ENCODE data around the gene ARMC9.
"Not testable (repeated sequence)": the region's sequence is repeated elsewhere in the genome, so short reads cannot be mapped to it uniquely, and the experiment has no call there.

The ARMC9 gene

DNA sequence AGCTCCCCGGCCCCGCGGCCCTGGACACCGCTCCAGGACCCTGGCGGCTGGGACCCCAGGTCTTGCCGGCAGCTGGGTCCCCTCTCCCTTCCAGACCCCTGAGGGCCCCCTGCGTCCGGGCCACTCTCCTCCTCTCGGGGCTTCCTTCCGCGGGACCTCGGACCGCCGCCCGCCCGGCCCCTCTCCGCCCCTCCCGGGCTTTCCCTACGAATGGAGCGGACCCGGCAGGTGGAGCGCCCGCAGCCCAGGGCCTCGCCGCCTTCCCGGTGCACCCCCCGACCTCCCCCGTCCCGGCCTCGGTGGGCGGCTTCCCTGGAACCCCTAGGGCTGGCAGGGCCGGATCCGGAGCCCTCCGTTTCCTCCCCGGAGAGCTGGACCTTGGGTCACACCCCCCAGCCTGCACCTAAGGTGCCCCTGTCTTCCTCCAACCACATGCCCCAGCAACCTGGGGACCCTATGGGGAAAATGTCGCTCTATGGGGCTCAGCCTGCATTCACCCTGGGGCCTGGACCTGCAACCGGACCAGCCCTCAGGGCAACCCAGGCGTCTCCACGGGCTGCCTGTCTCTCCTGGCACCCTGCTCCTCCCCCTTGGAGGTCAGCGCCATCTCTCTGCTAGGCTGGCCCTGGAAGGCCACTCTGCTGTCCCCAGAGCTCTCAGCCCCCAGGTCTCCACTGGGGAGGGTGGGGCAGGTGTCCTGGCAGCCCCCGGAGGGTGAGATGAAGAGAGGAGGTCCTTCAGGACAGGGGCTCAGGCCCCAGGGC is 197.8 kb downstream of the ARMC9 start:
- no peak for DNase-seq (ENCODE audit: low read depth in 3 of 3, low spot score in 1 of 3)

- no peak for DNase-seq (ENCODE audit: low read depth in 3 of 3, low spot score in 1 of 3)
These were observed 198.8 kb downstream of the ARMC9 start for GRCh38 chr2:231397011-231397927.

DNA sequence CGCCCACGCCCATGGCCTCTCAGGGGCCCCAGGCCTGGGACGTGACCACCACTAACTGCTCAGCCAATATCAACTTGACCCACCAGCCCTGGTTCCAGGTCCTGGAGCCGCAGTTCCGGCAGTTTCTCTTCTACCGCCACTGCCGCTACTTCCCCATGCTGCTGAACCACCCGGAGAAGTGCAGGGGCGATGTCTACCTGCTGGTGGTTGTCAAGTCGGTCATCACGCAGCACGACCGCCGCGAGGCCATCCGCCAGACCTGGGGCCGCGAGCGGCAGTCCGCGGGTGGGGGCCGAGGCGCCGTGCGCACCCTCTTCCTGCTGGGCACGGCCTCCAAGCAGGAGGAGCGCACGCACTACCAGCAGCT is 199.5 kb downstream of the ARMC9 start:
- DNase-seq (ENCODE audit: low read depth in 3 of 3, low spot score in 1 of 3) = no peak

- no peak for DNase-seq (ENCODE audit: low read depth in 3 of 3, low spot score in 1 of 3)
These were observed 200.2 kb downstream of the ARMC9 start for GRCh38 chr2:231398585-231398984.

GRCh38 chr2:231399046-231399852 is 200.8 kb downstream of the ARMC9 start:
- DNase-seq (ENCODE audit: low read depth in 3 of 3, low spot score in 1 of 3) = no peak

DNA sequence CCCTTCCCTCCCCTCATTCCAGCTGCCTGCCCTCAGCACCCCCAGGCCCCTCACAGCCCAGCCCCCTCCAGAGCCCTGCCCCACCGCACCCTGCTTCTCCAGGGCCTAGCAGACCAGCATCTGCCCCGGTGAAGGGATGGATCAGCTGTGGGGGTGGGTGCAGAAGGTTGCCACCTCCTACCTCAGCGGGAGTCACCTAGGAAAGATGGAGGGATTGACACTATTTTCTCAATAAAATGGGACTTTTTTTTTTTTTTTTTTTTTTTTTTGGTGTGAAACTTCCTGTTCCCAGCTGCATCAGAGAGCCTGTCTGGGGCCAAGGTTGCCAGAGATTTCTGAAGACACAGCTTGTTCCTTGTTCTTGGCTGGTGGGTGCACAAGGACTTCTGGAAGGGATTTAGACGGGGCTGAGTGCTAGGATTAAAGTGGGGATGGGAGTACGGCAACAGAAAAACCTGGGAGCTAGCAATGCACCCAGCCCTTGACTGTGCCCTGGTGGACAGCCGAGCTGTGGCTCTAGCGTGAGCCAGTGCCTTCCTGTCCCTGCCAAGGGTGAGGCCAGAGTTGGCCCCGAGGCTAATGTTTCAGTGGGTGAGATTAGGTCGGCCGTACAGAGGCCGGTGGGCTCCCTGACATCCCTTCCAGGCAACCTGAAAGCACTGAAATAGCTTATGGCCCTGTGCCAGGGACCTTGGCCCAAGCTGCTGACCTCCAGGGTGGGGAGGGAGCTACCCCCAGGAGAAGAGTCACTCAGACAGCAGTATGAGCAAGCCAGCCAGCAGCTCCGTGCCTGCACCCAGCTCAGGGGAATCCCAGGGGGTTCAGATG is 201.6 kb downstream of the ARMC9 start:
- DNase-seq (ENCODE audit: low read depth in 3 of 3, low spot score in 1 of 3) = no peak

- not testable (repeated sequence) for DNase-seq (ENCODE audit: low read depth in 3 of 3, low spot score in 1 of 3)
These were observed 202.2 kb downstream of the ARMC9 start for GRCh38 chr2:231400681-231401080.

- DNase-seq (ENCODE audit: low read depth in 3 of 3, low spot score in 1 of 3) = not testable (repeated sequence)
These were observed 202.7 kb downstream of the ARMC9 start for GRCh38 chr2:231401101-231401500.

DNA sequence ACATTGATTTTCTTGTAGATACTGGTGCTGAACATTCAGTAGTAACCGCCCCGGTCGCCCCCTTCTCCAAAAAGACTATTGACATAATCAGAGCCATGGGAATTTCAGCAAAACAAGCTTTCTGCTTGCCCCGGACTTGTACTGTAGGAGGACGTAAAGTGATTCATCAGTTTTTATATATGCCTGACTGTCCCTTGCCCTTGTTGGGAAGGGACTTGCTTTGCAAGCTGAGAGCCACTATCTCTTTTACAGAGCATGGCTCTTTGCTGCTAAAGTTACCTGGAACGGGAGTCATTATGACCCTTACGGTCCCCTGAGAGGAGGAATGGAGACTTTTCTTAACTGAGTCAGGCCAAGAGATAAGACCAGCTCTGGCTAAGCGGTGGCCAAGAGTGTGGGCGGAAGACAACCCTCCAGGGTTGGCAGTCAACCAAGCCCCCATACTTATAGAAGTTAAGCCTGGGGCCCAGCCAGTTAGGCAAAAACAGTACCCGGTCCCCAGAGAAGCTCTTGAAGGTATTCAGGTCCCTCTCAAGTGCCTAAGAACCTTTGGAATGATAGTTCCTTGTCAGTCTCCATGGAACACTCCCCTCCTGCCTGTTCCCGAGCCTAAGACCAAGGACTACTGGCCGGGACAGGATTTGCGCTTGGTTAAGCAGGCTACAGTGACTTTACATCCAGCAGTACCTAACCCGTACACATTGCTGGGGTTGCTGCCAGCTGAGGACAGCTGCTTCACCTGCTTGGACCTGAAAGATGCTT is 205.2 kb downstream of the ARMC9 start:
- DNase-seq (ENCODE audit: low read depth in 3 of 3, low spot score in 1 of 3) = not testable (repeated sequence)

DNA sequence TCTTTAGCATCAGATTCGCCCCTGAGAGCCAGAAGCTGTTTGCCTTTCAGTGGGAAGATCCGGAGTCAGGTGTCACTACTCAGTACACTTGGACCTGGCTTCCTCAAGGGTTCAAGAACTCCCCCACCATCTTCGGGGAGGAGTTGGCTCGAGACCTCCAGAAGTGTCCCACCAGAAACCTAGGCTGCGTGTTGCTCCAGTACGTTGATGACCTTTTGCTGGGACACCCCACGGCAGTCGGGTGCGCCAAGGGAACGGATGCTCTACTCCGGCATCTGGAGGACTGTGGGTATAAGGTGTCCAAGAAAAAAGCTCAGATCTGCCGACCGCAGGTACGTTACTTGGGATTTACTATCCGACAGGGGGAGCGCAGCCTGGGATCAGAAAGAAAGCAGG is 205.8 kb downstream of the ARMC9 start:
- not testable (repeated sequence) for DNase-seq (ENCODE audit: low read depth in 3 of 3, low spot score in 1 of 3)

GRCh38 chr2:231405601-231406367 is 207.4 kb downstream of the ARMC9 start:
- not testable (repeated sequence) for DNase-seq (ENCODE audit: low read depth in 3 of 3, low spot score in 1 of 3)

DNA sequence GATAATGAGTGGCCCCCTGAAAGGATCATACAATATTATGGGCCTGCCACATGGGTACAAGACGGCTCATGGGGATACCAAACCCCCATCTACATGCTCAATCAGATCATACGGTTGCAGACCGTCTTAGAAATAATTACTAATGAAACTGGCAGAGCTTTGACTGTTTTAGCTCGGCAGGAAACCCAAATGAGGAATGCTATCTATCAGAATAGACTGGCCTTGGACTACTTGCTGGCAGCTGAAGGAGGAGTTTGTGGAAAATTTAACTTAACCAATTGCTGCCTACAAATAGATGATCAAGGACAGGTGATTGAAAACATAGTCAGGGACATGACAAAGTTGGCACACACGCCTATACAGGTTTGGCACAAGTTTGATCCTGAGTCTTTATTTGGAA is 209.3 kb downstream of the ARMC9 start:
- not testable (repeated sequence) for DNase-seq (ENCODE audit: low read depth in 3 of 3, low spot score in 1 of 3)

- not testable (repeated sequence) for DNase-seq (ENCODE audit: low read depth in 3 of 3, low spot score in 1 of 3)
These were observed 209.9 kb downstream of the ARMC9 start for GRCh38 chr2:231408304-231408703.

DNA sequence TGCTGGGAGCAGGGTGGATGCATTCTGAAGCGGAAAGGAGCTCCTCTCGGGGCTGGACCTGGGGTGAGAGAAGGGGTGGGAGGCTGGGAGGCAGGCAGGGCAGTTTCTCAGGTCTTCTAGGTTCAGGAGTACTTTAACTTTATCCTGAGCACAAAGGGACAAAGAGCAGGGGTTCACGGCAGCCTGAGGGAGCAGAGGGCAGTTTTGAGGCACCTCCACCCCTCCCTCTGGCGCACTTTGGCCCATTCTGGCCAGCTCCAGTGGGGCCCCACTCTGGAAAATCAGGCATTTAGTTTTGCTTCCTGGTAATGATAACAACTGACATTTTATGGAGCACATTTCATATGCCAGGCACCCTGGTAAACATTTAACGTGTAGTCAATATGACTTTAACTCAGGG is 211.3 kb downstream of the ARMC9 start:
- DNase-seq (ENCODE audit: low read depth in 3 of 3, low spot score in 1 of 3) = no peak

DNA sequence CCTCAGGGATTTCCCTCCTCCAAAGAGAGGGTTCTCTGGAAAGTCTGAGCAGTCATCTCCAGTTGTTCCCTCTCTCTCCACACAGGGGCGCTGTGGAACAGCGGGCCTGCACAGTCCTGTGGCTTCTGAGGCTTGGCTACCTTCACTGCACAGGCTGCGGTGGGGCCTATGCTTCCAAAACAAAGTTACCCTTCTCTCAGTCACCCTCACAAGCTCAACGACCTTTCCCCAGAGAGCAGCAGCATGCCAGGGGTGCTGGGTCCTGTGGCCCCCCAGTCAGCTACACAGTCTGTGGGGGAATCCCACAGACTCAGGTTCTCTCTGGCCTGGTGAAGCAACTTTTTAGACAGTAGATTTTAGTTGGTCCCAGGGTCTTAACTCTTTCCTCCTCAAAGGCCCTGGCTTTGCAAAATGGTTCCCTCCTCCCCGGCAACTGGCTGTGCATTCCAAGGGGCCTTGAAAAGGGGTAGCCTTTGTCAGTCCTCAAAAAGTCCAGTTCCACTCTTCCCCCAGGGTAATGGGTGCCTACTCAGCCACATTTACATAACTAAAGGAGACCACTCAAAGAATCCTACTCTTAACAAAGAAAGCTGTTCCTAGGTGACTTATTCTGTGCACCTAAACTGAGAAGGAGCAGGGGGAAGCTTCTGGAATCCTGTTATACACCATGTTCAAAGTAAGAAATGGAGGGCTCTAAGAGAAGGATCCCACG is 212.0 kb downstream of the ARMC9 start:
- DNase-seq (ENCODE audit: low read depth in 3 of 3, low spot score in 1 of 3) = no peak

DNA sequence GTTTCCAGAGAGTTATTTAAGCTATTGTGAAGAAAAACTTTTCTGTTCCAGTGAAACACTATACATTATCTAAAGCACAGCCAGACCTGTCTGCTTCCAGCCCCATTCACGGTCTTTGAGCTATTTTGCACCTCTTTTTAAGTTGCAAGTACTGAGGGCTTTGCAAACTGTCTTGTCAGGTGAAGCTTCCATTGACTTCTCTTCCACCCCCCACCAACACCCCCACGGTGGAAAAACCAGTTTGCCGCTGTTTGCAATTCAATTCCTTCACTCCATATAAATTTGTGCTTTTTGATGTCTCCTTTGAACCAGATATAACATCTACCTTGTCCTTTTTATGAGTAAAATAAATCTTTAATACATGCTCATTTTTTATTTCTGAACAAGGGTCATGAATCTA is 212.8 kb downstream of the ARMC9 start:
- no peak for DNase-seq (ENCODE audit: low read depth in 3 of 3, low spot score in 1 of 3)

- peak in 2 of 3 donors; percentile 33 to 57 for DNase-seq (ENCODE audit: low read depth in 3 of 3, low spot score in 1 of 3)
These were observed 213.6 kb downstream of the ARMC9 start for GRCh38 chr2:231411831-231412617.

- DNase-seq (ENCODE audit: low read depth in 3 of 3, low spot score in 1 of 3) = no peak
These were observed 214.2 kb downstream of the ARMC9 start for GRCh38 chr2:231412618-231412963.

All from stimulated activated CD4-positive, alpha-beta T cell treated with anti-CD3 and anti-CD28 coated beads, TNF-alpha, amount 100 ng/mL, for 1 hour (primary cell).